ENCODE results near the gene STX11.

Gene STX11

DNA sequence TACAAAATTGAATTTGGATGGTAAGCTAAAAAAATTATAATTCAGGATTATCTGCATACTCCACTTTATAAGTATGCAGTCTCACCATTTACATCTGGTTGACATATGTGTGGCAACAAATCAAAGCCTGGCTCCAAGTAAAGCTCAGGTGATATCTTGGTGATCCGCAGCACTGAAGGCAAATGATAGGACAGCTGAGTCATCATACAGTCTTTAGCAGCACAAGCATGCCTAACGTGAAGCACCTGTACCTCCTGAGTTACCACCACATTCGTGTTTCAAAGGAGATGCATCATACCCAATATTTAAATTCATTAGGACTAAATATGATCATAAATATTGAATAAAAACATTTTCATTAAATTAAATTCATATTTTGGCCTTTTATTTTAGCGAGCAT, 11.8 kb upstream of the STX11 start:
- TF ChIP-seq, protein P1, sequence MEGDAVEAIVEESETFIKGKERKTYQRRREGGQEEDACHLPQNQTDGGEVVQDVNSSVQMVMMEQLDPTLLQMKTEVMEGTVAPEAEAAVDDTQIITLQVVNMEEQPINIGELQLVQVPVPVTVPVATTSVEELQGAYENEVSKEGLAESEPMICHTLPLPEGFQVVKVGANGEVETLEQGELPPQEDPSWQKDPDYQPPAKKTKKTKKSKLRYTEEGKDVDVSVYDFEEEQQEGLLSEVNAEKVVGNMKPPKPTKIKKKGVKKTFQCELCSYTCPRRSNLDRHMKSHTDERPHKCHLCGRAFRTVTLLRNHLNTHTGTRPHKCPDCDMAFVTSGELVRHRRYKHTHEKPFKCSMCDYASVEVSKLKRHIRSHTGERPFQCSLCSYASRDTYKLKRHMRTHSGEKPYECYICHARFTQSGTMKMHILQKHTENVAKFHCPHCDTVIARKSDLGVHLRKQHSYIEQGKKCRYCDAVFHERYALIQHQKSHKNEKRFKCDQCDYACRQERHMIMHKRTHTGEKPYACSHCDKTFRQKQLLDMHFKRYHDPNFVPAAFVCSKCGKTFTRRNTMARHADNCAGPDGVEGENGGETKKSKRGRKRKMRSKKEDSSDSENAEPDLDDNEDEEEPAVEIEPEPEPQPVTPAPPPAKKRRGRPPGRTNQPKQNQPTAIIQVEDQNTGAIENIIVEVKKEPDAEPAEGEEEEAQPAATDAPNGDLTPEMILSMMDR (conservative IDR thresholded peaks at IDR 0.05; ENCODE audit: low read depth) = no peak
- ChIA-PET CTCF (interaction anchor here (0.7 kb wide), 1 partner anchor 138 kb away, joined by 3 read pairs; no protein-coding TSS in a partner anchor), POLR2A (ENCODE audit: low non-redundant PET) (no interaction called here)
- no peak for DNase-seq (ENCODE audit: low spot score)
- H3K27ac ChIP-seq = no peak overlapping the region

DNA sequence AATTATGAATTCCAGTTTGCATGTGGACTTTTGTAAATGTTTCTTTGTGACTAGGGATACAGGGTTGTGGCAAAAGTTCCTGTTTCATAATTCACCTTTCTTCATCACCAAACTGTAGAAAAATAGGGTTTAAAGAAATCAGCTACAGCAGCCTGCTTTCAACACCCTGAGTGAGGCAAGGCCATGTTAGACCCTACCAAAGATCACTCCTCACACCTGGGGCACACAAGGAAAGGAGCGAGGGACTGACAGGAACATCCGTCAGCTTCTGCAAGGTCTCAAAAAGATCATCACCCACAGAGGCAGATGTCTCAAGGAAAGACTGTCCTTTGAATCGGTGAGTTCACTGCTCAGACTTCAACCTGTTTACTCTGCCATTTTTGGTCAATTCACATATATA, 10.5 kb upstream of the STX11 start:
- ChIA-PET CTCF (no interaction called here), POLR2A (ENCODE audit: low non-redundant PET) (no interaction called here)
- TF ChIP-seq, protein P1 (conservative IDR thresholded peaks at IDR 0.05; ENCODE audit: low read depth) = no peak
- DNase-seq (ENCODE audit: low spot score) = no peak
- no peak overlapping the region for H3K27ac ChIP-seq

DNA sequence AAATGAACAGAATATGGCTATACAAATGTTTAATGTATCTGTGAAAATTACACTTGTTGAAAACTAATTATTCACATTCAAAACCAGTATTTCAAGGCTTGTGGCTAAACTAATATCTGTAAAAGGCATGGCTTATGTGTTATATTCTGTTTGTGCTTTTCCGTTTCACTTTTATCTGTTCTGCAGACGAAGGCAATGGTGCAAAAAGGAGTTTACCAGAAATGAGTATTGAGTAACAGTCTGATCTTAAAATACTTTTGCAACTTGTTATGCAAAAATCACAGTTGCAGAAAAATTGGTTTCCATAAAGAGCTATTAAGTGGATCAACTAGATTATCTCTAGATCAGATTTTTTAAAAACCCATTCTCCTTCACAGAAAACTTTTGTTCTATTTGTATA, 9.4 kb upstream of the STX11 start:
- TF ChIP-seq, protein P1 (conservative IDR thresholded peaks at IDR 0.05; ENCODE audit: low read depth) = no peak
- DNase-seq (ENCODE audit: low spot score) = no peak
- H3K27ac ChIP-seq = no peak overlapping the region
- POLR2A ChIA-PET (ENCODE audit: low non-redundant PET) = no interaction called here
- CTCF ChIA-PET = no interaction called here

DNA sequence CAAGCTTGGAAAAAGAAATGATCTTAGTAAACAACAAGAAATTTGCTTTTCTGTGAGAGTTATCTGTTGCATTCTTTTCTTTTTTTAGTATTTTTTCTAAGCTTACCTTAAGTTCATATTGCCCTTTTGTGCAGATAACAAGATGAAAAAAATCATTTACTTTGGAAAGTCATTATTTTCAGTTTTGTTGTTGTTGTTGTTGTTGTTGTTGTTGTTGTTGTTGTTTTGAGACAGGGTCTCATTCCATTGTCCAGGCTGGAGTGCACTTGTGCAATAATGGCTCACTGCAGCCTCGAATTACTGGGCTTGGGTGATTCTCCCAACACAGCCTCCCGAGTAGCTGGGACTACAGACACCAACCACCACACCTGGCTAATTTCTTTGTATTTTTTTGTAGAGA, 8.8 kb upstream of the STX11 start:
- POLR2A ChIA-PET (ENCODE audit: low non-redundant PET) = no interaction called here
- H3K27ac ChIP-seq = no peak overlapping the region
- no peak for DNase-seq (ENCODE audit: low spot score)
- TF ChIP-seq, protein P1 (conservative IDR thresholded peaks at IDR 0.05; ENCODE audit: low read depth) = no peak
- CTCF ChIA-PET = no interaction called here

DNA sequence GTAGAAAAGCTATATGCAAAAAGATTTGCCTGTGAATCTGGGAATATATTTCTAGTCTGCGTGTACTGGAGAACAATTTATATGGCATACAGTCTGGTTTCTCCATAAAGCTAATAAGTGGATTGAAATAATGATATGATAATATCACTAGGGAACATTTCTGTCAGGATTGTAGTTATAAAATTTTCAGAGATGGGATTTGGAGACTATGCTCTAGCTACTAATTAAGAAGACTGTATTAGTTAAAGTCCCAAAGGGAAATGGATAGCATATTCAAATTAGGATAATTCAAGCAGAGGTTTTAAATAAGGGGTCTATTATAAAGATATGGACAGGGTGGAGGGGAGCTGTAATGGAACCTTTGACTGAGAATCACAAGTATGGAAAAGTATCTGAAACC, 7.2 kb upstream of the STX11 start:
- no peak overlapping the region for H3K27ac ChIP-seq
- ChIA-PET POLR2A (ENCODE audit: low non-redundant PET) (no interaction called here), CTCF (interaction anchor here (0.7 kb wide), 1 partner anchor 491 kb away, joined by 4 read pairs; no protein-coding TSS in a partner anchor)
- DNase-seq (ENCODE audit: low spot score) = no peak
- TF ChIP-seq, protein P1 (conservative IDR thresholded peaks at IDR 0.05; ENCODE audit: low read depth) = no peak

DNA sequence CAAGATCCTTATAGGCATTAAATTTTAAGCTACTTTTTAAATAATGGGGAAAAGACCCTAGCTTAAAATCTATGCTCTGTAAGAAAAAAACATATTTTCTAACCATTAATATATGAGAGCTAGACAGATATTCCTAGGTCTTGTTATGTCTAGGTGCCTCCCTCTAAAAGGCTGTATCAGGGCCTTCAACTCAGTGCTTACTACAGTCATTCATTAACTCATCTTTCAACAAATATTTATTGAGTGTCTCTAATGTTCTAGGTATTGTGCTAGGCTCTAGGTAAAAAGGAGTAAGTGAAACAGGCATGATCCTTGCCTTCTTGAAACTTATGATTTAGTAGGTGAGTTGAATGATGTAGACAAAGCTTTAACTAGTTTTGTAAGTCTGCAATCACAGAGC, 6.4 kb upstream of the STX11 start:
- CTCF ChIA-PET = interaction anchor here (0.6 to 0.7 kb wide), 2 partner anchors 74 to 492 kb away, joined by 3 to 4 read pairs; no protein-coding TSS in a partner anchor

More for the DNA sequence above, 6.4 kb upstream of the STX11 start:
- TF ChIP-seq, protein P1 (conservative IDR thresholded peaks at IDR 0.05; ENCODE audit: low read depth) = no peak
- POLR2A ChIA-PET (ENCODE audit: low non-redundant PET) = no interaction called here
- DNase-seq (ENCODE audit: low spot score) = no peak
- H3K27ac ChIP-seq = no peak overlapping the region

All from RWPE1 (cell line).